Activated B cell treated with CpG ODN at 0.5 μM for 24 hours (primary cell): ENCODE data around the gene TMEM164. TPM values are rescaled to one million over a fixed set of nuclear protein-coding genes. Genes with fewer than 3 reads are reported as not detected.
A peak's percentile ranks its signal among the peaks of the same experiment; 100 is the strongest.

Source experiments
- ATAC-seq: fragments of 200-7000 bp; cut with Tn5 transposase; one replicate; pipeline ENCODE4 v1.10.0; 2021; ENCODE audit warnings: low read depth, mild to moderate bottlenecking, moderate library complexity
- CTCF ChIA-PET: fragments of 350-600 bp; sonication (Branson Sonifier 250); formaldehyde crosslinking; loops from one replicate; lab custom pipeline; 2021; ENCODE audit warnings: antibody characterized with exemption; lab: Charles Lee
- POLR2A ChIA-PET: fragments of 350-600 bp; sonication (Branson Sonifier 250); formaldehyde crosslinking; loops from one replicate; lab custom pipeline; 2021; ENCODE audit warnings: antibody characterized with exemption; lab: Charles Lee
- DNase-seq: peaks from one replicate; pipeline ENCODE4 v3.0.0; 2022
- H3K27ac Mint-ChIP-seq: one replicate; pipeline ENCODE4 v1.8.0; 2020; ENCODE audit warnings: mixed read lengths
- H3K27me3 Mint-ChIP-seq: one replicate; pipeline ENCODE4 v1.8.0; 2021; ENCODE audit warnings: mixed read lengths
- H3K36me3 Mint-ChIP-seq: one replicate; pipeline ENCODE4 v1.8.0; 2021; ENCODE audit warnings: low read depth, mixed read lengths
- H3K4me1 Mint-ChIP-seq: one replicate; pipeline ENCODE4 v1.8.0; 2021; ENCODE audit warnings: mixed read lengths
- H3K4me3 Mint-ChIP-seq: one replicate; pipeline ENCODE4 v1.8.0; 2020; ENCODE audit warnings: mild to moderate bottlenecking, mixed read lengths
- H3K9me3 Mint-ChIP-seq: one replicate; pipeline ENCODE4 v1.8.0; 2020; ENCODE audit warnings: mixed read lengths
- CTCF ChIP-seq: fragments of 200-600 bp; IDR thresholded peaks from one replicate; pipeline ENCODE4 v1.8.0; 2022; ENCODE audit warnings: antibody characterized with exemption, mild to moderate bottlenecking
- intact Hi-C: fragments of 100-400 bp; cut with micrococcal nuclease; formaldehyde crosslinking; loops from one replicate; pipeline ENCODE4 v1.15.1; 2024
- total RNA-seq: library from RNA; stranded (reverse); gene quantifications from 2 replicates; pipeline ENCODE4 v1.2.3, GENCODE V29; 2022

Gene TMEM164
- total RNA-seq, 1 donor from 2014 or later: 21.8 TPM

- no peak for TF ChIP-seq CTCF
- Mint-ChIP-seq H3K36me3 (peaks cover 3% of the 10 kb centered on the region), H3K27me3 (no peaks in the 10 kb centered on the region), H3K27ac (no peak overlapping the region), H3K9me3 (no peaks in the 10 kb centered on the region), H3K4me3 (no peak overlapping the region), H3K4me1 (peaks cover 27% of the 10 kb centered on the region)
- DNase-seq (no peak), ATAC-seq (no peak)
- ChIA-PET CTCF (interaction anchor here (1.9 kb wide), 1 partner anchor 237 kb away, joined by 7 read pairs; no protein-coding TSS in a partner anchor), POLR2A (no interaction called here)
- intact Hi-C loops: no loop called here
Measured at GRCh38 chrX:110170029-110170428, 167.1 kb downstream of the TMEM164 start.

- DNase-seq (no peak), ATAC-seq (no peak)
- Mint-ChIP-seq H3K4me3 (no peak overlapping the region), H3K27ac (peak overlapping the region; percentile 82), H3K27me3 (no peaks in the 10 kb centered on the region), H3K4me1 (peaks cover 27% of the 10 kb centered on the region), H3K36me3 (peaks cover 3% of the 10 kb centered on the region), H3K9me3 (no peaks in the 10 kb centered on the region)
- POLR2A ChIA-PET: interaction anchor here (1.7 kb wide), 1 partner anchor 147 kb away, joined by 14 read pairs; the partner anchor contains the start of gene AMMECR1
- no peak for TF ChIP-seq CTCF
- CTCF ChIA-PET: interaction anchor here (1.2 kb wide), 1 partner anchor 11 kb away, joined by 4 read pairs; no protein-coding TSS in a partner anchor
- intact Hi-C loops: no loop called here
Measured at GRCh38 chrX:110171442-110171841, 168.5 kb downstream of the TMEM164 start.

GRCh38 chrX:110172215-110172614, 169.3 kb downstream of the TMEM164 start:
- Mint-ChIP-seq H3K4me1 (peaks cover 27% of the 10 kb centered on the region), H3K27ac (peak overlapping the region; percentile 82), H3K4me3 (no peak overlapping the region), H3K36me3 (peaks cover 3% of the 10 kb centered on the region), H3K9me3 (no peaks in the 10 kb centered on the region), H3K27me3 (no peaks in the 10 kb centered on the region)
- POLR2A ChIA-PET: interaction anchor here (1.0 to 1.7 kb wide), 2 partner anchors 17 to 146 kb away, joined by 3 to 14 read pairs; partner anchors contain the start of gene AMMECR1
- CTCF ChIA-PET: interaction anchor here (1.2 to 1.3 kb wide), 2 partner anchors 11 to 26 kb away, joined by 3 to 4 read pairs; no protein-coding TSS in a partner anchor
- TF ChIP-seq CTCF: no peak
- peak; percentile 35 for DNase-seq
- intact Hi-C loops: loop anchor here (1.0 kb wide), 2 partner anchors 146 to 636 kb away; partner anchors contain the start of genes AMMECR1 and NXT2
- ATAC-seq: peak; percentile 99

- peaks cover 3% of the 10 kb centered on the region for H3K36me3 Mint-ChIP-seq
- peaks cover 24% of the 10 kb centered on the region for H3K4me1 Mint-ChIP-seq
- CTCF ChIA-PET: interaction anchor here (1.1 kb wide), 1 partner anchor 13 kb away, joined by 3 read pairs; no protein-coding TSS in a partner anchor
Measured at GRCh38 chrX:110173192-110174175, 170.6 kb downstream of the TMEM164 start.

More at GRCh38 chrX:110173192-110174175, 170.6 kb downstream of the TMEM164 start:
- Mint-ChIP-seq H3K27ac (no peak overlapping the region), H3K4me3 (no peak overlapping the region), H3K9me3 (no peaks in the 10 kb centered on the region), H3K27me3 (no peaks in the 10 kb centered on the region)
- ATAC-seq (no peak), DNase-seq (no peak)
- intact Hi-C loops: no loop called here
- TF ChIP-seq CTCF: no peak
- POLR2A ChIA-PET: no interaction called here
